ENCODE data around the gene SEMA4D. TPM values are rescaled to one million over a fixed set of nuclear protein-coding genes. Genes with fewer than 3 reads are reported as not detected.
A peak's percentile ranks its signal among the peaks of the same experiment; 100 is the strongest.

The SEMA4D gene
- total RNA-seq, 1 experiment from 2014 or later: 8.0 TPM

DNA sequence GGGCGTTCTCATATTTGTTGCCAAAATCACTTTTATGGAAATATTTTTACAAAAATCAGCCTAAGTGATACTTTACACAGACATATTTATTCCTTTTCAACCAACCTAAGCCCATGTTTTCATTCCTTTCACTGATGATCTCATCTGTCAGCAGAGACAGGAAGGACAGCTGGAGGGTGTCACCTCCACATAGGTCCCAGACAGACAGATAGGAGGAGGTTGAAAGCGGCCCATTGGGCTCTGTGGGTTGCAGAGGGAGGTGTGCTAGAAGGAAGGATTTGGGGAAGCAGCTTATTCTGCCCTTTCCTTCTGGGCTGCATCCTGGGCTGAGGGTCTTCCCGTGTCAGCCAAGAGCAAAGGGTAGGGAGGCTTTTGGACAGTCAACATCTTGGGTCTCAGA, 26.0 kb upstream of the SEMA4D start:
- no peaks in the 10 kb centered on the region for H3K79me2 ChIP-seq (ENCODE audit: low read length)
- ATAC-seq (no peak), DNase-seq (no peak)
- ChIA-PET CTCF (no interaction called here), POLR2A (ENCODE audit: unreplicated experiment) (no interaction called here)
- peaks cover 29% of the 10 kb centered on the region for H3K4me1 ChIP-seq (ENCODE audit: insufficient read depth, low read length)
- H3K36me3 ChIP-seq (ENCODE audit: low read depth, low read length): no peaks in the 10 kb centered on the region
- H3K9me2 ChIP-seq (replicated peaks; ENCODE audit: low read length): no peaks in the 10 kb centered on the region
- no peak overlapping the region for H3K4me3 ChIP-seq (ENCODE audit: low read length)
- H3K4me2 ChIP-seq (ENCODE audit: low read length): no peak overlapping the region
- no peaks in the 10 kb centered on the region for H3K9me3 ChIP-seq (ENCODE audit: low read length)
- TF ChIP-seq, protein P1, sequence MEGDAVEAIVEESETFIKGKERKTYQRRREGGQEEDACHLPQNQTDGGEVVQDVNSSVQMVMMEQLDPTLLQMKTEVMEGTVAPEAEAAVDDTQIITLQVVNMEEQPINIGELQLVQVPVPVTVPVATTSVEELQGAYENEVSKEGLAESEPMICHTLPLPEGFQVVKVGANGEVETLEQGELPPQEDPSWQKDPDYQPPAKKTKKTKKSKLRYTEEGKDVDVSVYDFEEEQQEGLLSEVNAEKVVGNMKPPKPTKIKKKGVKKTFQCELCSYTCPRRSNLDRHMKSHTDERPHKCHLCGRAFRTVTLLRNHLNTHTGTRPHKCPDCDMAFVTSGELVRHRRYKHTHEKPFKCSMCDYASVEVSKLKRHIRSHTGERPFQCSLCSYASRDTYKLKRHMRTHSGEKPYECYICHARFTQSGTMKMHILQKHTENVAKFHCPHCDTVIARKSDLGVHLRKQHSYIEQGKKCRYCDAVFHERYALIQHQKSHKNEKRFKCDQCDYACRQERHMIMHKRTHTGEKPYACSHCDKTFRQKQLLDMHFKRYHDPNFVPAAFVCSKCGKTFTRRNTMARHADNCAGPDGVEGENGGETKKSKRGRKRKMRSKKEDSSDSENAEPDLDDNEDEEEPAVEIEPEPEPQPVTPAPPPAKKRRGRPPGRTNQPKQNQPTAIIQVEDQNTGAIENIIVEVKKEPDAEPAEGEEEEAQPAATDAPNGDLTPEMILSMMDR (conservative IDR thresholded peaks at IDR 0.05; ENCODE audit: low read depth, low read length): no peak
- no peak for TF ChIP-seq EZH2 (IDR thresholded peaks at IDR 0.05; ENCODE audit: low read length, unreplicated experiment)
- TF ChIP-seq EZH2phosphoT487 (IDR thresholded peaks at IDR 0.05; ENCODE audit: borderline replicate concordance, low read length): no peak
- H3K27ac ChIP-seq (ENCODE audit: low read length): no peak overlapping the region
- H2AFZ ChIP-seq (ENCODE audit: low read length): no peak overlapping the region
- no peak overlapping the region for H3K9ac ChIP-seq (ENCODE audit: low read length)
- intact Hi-C loops (cut with micrococcal nuclease): no loop called here
- BruUV-seq (replicated peaks): no TSS peak
- no peaks in the 10 kb centered on the region for H4K20me1 ChIP-seq (ENCODE audit: low read length)
- no peaks in the 10 kb centered on the region for H3K27me3 ChIP-seq (ENCODE audit: low read length)
- no peaks in the 10 kb centered on the region for H3F3A ChIP-seq (ENCODE audit: low read length, unreplicated experiment)

DNA sequence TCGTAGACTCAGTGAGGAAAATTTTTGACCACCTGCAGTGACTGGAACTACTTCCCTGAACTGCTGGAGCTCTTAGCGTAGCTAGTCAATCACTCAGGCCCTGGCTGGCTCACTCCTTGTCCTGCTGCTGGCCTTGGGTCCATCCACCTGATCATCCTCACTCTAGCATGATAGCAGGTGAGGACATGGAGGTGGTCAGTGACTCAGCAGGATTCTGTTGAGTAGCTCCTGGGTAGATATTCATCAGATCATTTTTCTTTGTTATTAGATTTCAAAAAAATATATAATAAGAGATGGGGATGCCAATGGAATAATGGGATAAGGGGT, 25.0 kb upstream of the SEMA4D start:
- no peaks in the 10 kb centered on the region for H3K36me3 ChIP-seq (ENCODE audit: low read depth, low read length)
- ChIA-PET POLR2A (ENCODE audit: unreplicated experiment) (no interaction called here), CTCF (no interaction called here)
- H3K9me2 ChIP-seq (replicated peaks; ENCODE audit: low read length): no peaks in the 10 kb centered on the region
- peaks cover 21% of the 10 kb centered on the region for H3K4me1 ChIP-seq (ENCODE audit: insufficient read depth, low read length)
- no peak overlapping the region for H3K27ac ChIP-seq (ENCODE audit: low read length)
- H3F3A ChIP-seq (ENCODE audit: low read length, unreplicated experiment): no peaks in the 10 kb centered on the region
- no peak for DNase-seq
- no peaks in the 10 kb centered on the region for H3K27me3 ChIP-seq (ENCODE audit: low read length)
- H2AFZ ChIP-seq (ENCODE audit: low read length): no peak overlapping the region
- no peak for ATAC-seq
- no peaks in the 10 kb centered on the region for H4K20me1 ChIP-seq (ENCODE audit: low read length)
- H3K4me2 ChIP-seq (ENCODE audit: low read length): no peak overlapping the region
- no peak overlapping the region for H3K4me3 ChIP-seq (ENCODE audit: low read length)
- no TSS peak for BruUV-seq (replicated peaks)
- intact Hi-C loops (cut with micrococcal nuclease): no loop called here
- H3K79me2 ChIP-seq (ENCODE audit: low read length): no peaks in the 10 kb centered on the region
- H3K9ac ChIP-seq (ENCODE audit: low read length): no peak overlapping the region
- H3K9me3 ChIP-seq (ENCODE audit: low read length): no peaks in the 10 kb centered on the region
- TF ChIP-seq, protein P1 (conservative IDR thresholded peaks at IDR 0.05; ENCODE audit: low read depth, low read length): no peak
- no peak for TF ChIP-seq EZH2 (IDR thresholded peaks at IDR 0.05; ENCODE audit: low read length, unreplicated experiment)
- no peak for TF ChIP-seq EZH2phosphoT487 (IDR thresholded peaks at IDR 0.05; ENCODE audit: borderline replicate concordance, low read length)

DNA sequence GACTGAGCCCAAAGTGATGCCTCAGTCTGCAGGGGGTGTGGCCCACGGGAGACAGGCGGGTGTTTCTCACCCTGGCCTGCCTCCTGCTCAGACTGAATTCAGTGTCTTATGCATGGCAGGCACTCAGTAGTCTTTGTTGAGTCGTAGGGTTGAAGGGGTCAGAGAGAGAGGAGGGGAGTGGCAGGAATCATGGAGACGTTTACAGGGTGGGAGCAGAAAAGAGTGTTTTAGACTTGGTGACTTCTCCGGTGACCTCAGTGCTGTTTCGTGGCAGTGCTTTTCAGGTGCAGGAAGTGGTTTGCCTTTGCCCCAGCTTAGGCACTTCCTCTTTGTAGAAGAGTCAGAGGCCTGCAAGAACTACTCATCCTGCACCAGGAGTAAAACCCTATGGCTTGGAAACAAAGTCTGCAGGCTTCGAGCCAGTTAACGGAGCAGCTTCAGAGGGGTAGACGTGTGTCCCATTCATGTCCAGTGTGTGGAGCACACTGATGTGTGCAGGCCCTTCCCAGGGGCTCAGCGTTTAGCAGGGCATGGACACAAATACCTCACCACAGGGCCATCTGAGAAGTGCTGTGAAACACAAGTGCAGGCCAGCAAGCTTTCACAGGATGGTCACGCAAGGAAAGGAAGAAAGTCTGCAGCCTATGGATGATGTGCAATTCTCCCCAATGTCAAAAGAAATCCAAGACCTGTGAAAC, 24.5 kb upstream of the SEMA4D start:
- intact Hi-C loops (cut with micrococcal nuclease): no loop called here
- peak overlapping the region; percentile 18; the same call in 1 of the 2 replicates for H2AFZ ChIP-seq (ENCODE audit: low read length)
- H3K4me1 ChIP-seq (ENCODE audit: insufficient read depth, low read length): peaks cover 21% of the 10 kb centered on the region
- H4K20me1 ChIP-seq (ENCODE audit: low read length): no peaks in the 10 kb centered on the region
- ChIA-PET POLR2A (ENCODE audit: unreplicated experiment) (no interaction called here), CTCF (no interaction called here)
- DNase-seq: peak; percentile 27
- no peak overlapping the region for H3K4me2 ChIP-seq (ENCODE audit: low read length)
- no peak overlapping the region for H3K9ac ChIP-seq (ENCODE audit: low read length)
- no peak for ATAC-seq
- H3K79me2 ChIP-seq (ENCODE audit: low read length): no peaks in the 10 kb centered on the region
- no peak overlapping the region for H3K4me3 ChIP-seq (ENCODE audit: low read length)
- H3K27ac ChIP-seq (ENCODE audit: low read length): no peak overlapping the region
- no peaks in the 10 kb centered on the region for H3K27me3 ChIP-seq (ENCODE audit: low read length)
- no peaks in the 10 kb centered on the region for H3K36me3 ChIP-seq (ENCODE audit: low read depth, low read length)
- H3F3A ChIP-seq (ENCODE audit: low read length, unreplicated experiment): no peaks in the 10 kb centered on the region
- BruUV-seq (replicated peaks): no TSS peak
- TF ChIP-seq EZH2 (IDR thresholded peaks at IDR 0.05; ENCODE audit: low read length, unreplicated experiment): no peak
- no peak for TF ChIP-seq EZH2phosphoT487 (IDR thresholded peaks at IDR 0.05; ENCODE audit: borderline replicate concordance, low read length)
- no peaks in the 10 kb centered on the region for H3K9me3 ChIP-seq (ENCODE audit: low read length)
- no peaks in the 10 kb centered on the region for H3K9me2 ChIP-seq (replicated peaks; ENCODE audit: low read length)
